IMR-90 (cell line): Measurements from ENCODE around the gene CILP. TPM values are rescaled to one million over a fixed set of nuclear protein-coding genes. Genes with fewer than 3 reads are reported as not detected.

ENCODE experiments used
- ATAC-seq: fragments of 200-7000 bp; cut with Tn5 transposase; 2 replicates; pipeline ENCODE4 v1.9.1; 2020; ENCODE audit warnings: low read depth, mild to moderate bottlenecking, moderate library complexity
- BruUV-seq: library from RNA; stranded (reverse); fragments of 400-500 nt; replicated peaks from 2 replicates; lab custom pipeline; 2021; lab: Mats Ljungman, UMichigan
- CTCF ChIA-PET: fragments of 300-600 bp; formaldehyde crosslinking; extraction: SDS; loops from one replicate; lab custom pipeline; 2021; ENCODE audit warnings: antibody characterized with exemption; lab: Yijun Ruan, JAX
- POLR2A ChIA-PET: fragments of 300-600 bp; sonication (Branson Sonifier 250); formaldehyde crosslinking; loops from one replicate; lab custom pipeline; 2022; ENCODE audit warnings: antibody characterized with exemption; ENCODE audit not compliant: unreplicated experiment; lab: Charles Lee
- DNase-seq: peaks from one replicate; pipeline ENCODE4 v3.0.0; 2013
- H2AFZ ChIP-seq: replicated peaks from 2 replicates; pipeline ENCODE3; 2013; ENCODE audit warnings: low read length, mild to moderate bottlenecking; ENCODE audit not compliant: poor library complexity
- H2AK5ac ChIP-seq: 2 replicates; pipeline ENCODE4 v1.6.1; 2013; ENCODE audit warnings: low read depth, low read length, inconsistent platforms
- H2AK9ac ChIP-seq: replicated peaks from 2 replicates; pipeline ENCODE3; 2013; ENCODE audit warnings: mild to moderate bottlenecking, low read depth, low read length, moderate library complexity; ENCODE audit not compliant: poor library complexity
- H2BK120ac ChIP-seq: 2 replicates; pipeline ENCODE4 v1.6.1; 2013; ENCODE audit warnings: low read depth, low read length, inconsistent platforms
- H2BK15ac ChIP-seq: 3 replicates; pipeline ENCODE4 v1.6.1; 2013; ENCODE audit warnings: low read depth, low read length, inconsistent platforms
- H2BK20ac ChIP-seq: 2 replicates; pipeline ENCODE4 v1.6.1; 2013; ENCODE audit warnings: low read depth, mild to moderate bottlenecking, inconsistent platforms, low read length, moderate library complexity
- H2BK5ac ChIP-seq: 2 replicates; pipeline ENCODE4 v1.6.1; 2013; ENCODE audit warnings: mild to moderate bottlenecking, low read depth, low read length, inconsistent platforms; ENCODE audit not compliant: poor library complexity, severe bottlenecking
- H3K14ac ChIP-seq: replicated peaks from 2 replicates; pipeline ENCODE4 v1.6.1; 2013; ENCODE audit warnings: low read depth, low read length, inconsistent platforms
- H3K18ac ChIP-seq: 2 replicates; pipeline ENCODE4 v1.6.1; 2013; ENCODE audit warnings: low read depth, low read length, control low read depth
- H3K23ac ChIP-seq: 2 replicates; pipeline ENCODE4 v1.6.1; 2013; ENCODE audit warnings: low read depth, low read length, inconsistent platforms
- H3K27ac ChIP-seq: 2 replicates; pipeline ENCODE4 v1.5.1; 2013; ENCODE audit warnings: mild to moderate bottlenecking, control low read depth, low read length; ENCODE audit not compliant: insufficient read depth
- H3K27me3 ChIP-seq: 2 replicates; pipeline ENCODE4 v1.6.1; 2013; ENCODE audit warnings: low read length; ENCODE audit not compliant: control insufficient read depth, insufficient read depth
- H3K36me3 ChIP-seq: 2 replicates; pipeline ENCODE4 v1.6.1; 2013; ENCODE audit warnings: low read length, mixed read lengths; ENCODE audit not compliant: control insufficient read depth, insufficient read depth
- H3K4ac ChIP-seq: 2 replicates; pipeline ENCODE4 v1.6.1; 2013; ENCODE audit warnings: low read depth, low read length, inconsistent platforms
- H3K4me1 ChIP-seq: 2 replicates; pipeline ENCODE4 v1.6.1; 2013; ENCODE audit warnings: low read length, mixed read lengths; ENCODE audit not compliant: control insufficient read depth, insufficient read depth
- H3K4me2 ChIP-seq: 2 replicates; pipeline ENCODE4 v1.6.1; 2013; ENCODE audit warnings: low read depth, mild to moderate bottlenecking, control low read depth, low read length, moderate library complexity
- H3K4me3 ChIP-seq: 2 replicates; pipeline ENCODE4 v1.5.1; 2013; ENCODE audit warnings: low read depth, mild to moderate bottlenecking, control low read depth, low read length, moderate library complexity; ENCODE audit not compliant: insufficient read depth
- H3K56ac ChIP-seq: 2 replicates; pipeline ENCODE4 v1.6.1; 2013; ENCODE audit warnings: low read length, inconsistent platforms; ENCODE audit not compliant: insufficient read depth; ENCODE audit errors: extremely low read depth
- H3K79me1 ChIP-seq, 2 experiments: 2 replicates each; pipeline ENCODE4 v1.6.1; 2013; ENCODE audit warnings: low read length in 2 of 2, inconsistent platforms in 1 of 2, low read depth in 1 of 2
- H3K9ac ChIP-seq: 2 replicates; pipeline ENCODE4 v1.6.1; 2013; ENCODE audit warnings: low read depth, low read length, control low read depth
- H3K9me1 ChIP-seq: 2 replicates; pipeline ENCODE4 v1.6.1; 2013; ENCODE audit warnings: low read length, inconsistent platforms; ENCODE audit not compliant: insufficient read depth
- H3K9me3 ChIP-seq: 2 replicates; pipeline ENCODE4 v1.6.1; 2013; ENCODE audit warnings: low read length; ENCODE audit not compliant: control insufficient read depth, insufficient read depth
- H4K20me1 ChIP-seq: 2 replicates; pipeline ENCODE4 v1.6.1; 2013; ENCODE audit warnings: low read length, inconsistent platforms; ENCODE audit not compliant: insufficient read depth
- H4K5ac ChIP-seq: 2 replicates; pipeline ENCODE4 v1.6.1; 2013; ENCODE audit warnings: mild to moderate bottlenecking, low read depth, low read length, control low read depth
- H4K8ac ChIP-seq, 2 experiments: 2 replicates each; pipeline ENCODE4 v1.6.1; 2013; ENCODE audit warnings: low read depth in 2 of 2, low read length in 2 of 2, control low read depth in 1 of 2, inconsistent platforms in 1 of 2
- H4K91ac ChIP-seq: 2 replicates; pipeline ENCODE4 v1.6.1; 2013; ENCODE audit warnings: low read depth, low read length, inconsistent platforms; ENCODE audit not compliant: insufficient read depth
- BHLHE40 ChIP-seq: fragments of 150-350 bp; IDR thresholded peaks from 2 replicates; pipeline ENCODE4 v1.6.1; 2016; ENCODE audit warnings: mild to moderate bottlenecking, low read depth, low read length
- CEBPB ChIP-seq: IDR thresholded peaks from 2 replicates; pipeline ENCODE4 v1.6.1; 2012; ENCODE audit warnings: low read depth, low read length, improper control_type of control experiment
- CHD1 ChIP-seq: IDR thresholded peaks from 2 replicates; pipeline ENCODE4 v1.6.1; 2012; ENCODE audit warnings: low read depth, low read length, improper control_type of control experiment
- CTCF ChIP-seq: conservative IDR thresholded peaks from 2 replicates; pipeline ENCODE4 v1.5.1; 2012; ENCODE audit warnings: mild to moderate bottlenecking, low read depth, low read length, improper control_type of control experiment
- ELK1 ChIP-seq: fragments of 150-350 bp; IDR thresholded peaks from 2 replicates; pipeline ENCODE4 v1.6.1; 2016; ENCODE audit warnings: low read depth, mild to moderate bottlenecking, low read length, moderate library complexity, borderline replicate concordance
- FOS ChIP-seq: fragments of 150-350 bp; IDR thresholded peaks from 2 replicates; pipeline ENCODE4 v1.6.1; 2016; ENCODE audit warnings: low read depth, low read length
- MAFK ChIP-seq: IDR thresholded peaks from 2 replicates; pipeline ENCODE4 v1.6.1; 2012; ENCODE audit warnings: low read depth, low read length, improper control_type of control experiment
- MAZ ChIP-seq: IDR thresholded peaks from 2 replicates; pipeline ENCODE4 v1.6.1; 2012; ENCODE audit warnings: low read depth, mild to moderate bottlenecking, low read length, improper control_type of control experiment, moderate library complexity, borderline replicate concordance
- MXI1 ChIP-seq: IDR thresholded peaks from 2 replicates; pipeline ENCODE4 v1.6.1; 2012; ENCODE audit warnings: low read depth, mild to moderate bottlenecking, low read length, moderate library complexity, borderline replicate concordance
- NFE2L2 ChIP-seq: fragments of 150-350 bp; IDR thresholded peaks from 2 replicates; pipeline ENCODE4 v1.6.1; 2016; ENCODE audit warnings: low read depth, mild to moderate bottlenecking, low read length
- POLR2A ChIP-seq: IDR thresholded peaks from 2 replicates; pipeline ENCODE4 v1.6.1; 2012; ENCODE audit warnings: mild to moderate bottlenecking, low read depth, low read length
- RAD21 ChIP-seq: IDR thresholded peaks from 2 replicates; pipeline ENCODE4 v1.6.1; 2012; ENCODE audit warnings: low read length, improper control_type of control experiment
- RCOR1 ChIP-seq: IDR thresholded peaks from 2 replicates; pipeline ENCODE4 v1.6.1; 2012; ENCODE audit warnings: mild to moderate bottlenecking, low read length, improper control_type of control experiment; ENCODE audit not compliant: insufficient replicate concordance
- RFX5 ChIP-seq: IDR thresholded peaks from 2 replicates; pipeline ENCODE4 v1.8.0; 2012; ENCODE audit warnings: low read depth, mild to moderate bottlenecking, low read length, moderate library complexity
- SMC3 ChIP-seq: fragments of 150-350 bp; IDR thresholded peaks from 2 replicates; pipeline ENCODE4 v1.6.1; 2016; ENCODE audit warnings: low read depth, mild to moderate bottlenecking, antibody characterized with exemption, low read length, moderate library complexity
- USF2 ChIP-seq: fragments of 150-350 bp; IDR thresholded peaks from 2 replicates; pipeline ENCODE4 v1.6.1; 2017; ENCODE audit warnings: mild to moderate bottlenecking, antibody characterized with exemption, low read length, low read depth
- WGBS, 2 experiments: methylation state at CpG; one replicate each; pipeline versions ENCODE4 v1.1.5 to v1.1.7; 2013; ENCODE audit warnings: missing lambda C conversion rate in 2 of 2; ENCODE audit not compliant: insufficient read length in 1 of 2; ENCODE audit errors: extremely low coverage in 2 of 2; 5-methylcytosine and 5-hydroxymethylcytosine counted together
- dilution Hi-C: fragments of 300-500 bp; cut with HindIII; formaldehyde crosslinking; loops from one replicate; pipeline ENCODE4 v1.14.3; 2018; ENCODE audit warnings: low sequenced_read_pairs; ENCODE audit not compliant: unreplicated experiment
- in situ Hi-C: fragments of 300-500 bp; cut with MboI; formaldehyde crosslinking; loops from 3 replicates; pipeline ENCODE4 v1.14.3; 2019; ENCODE audit warnings: low sequenced_read_pairs, inconsistent platforms, mixed read lengths
- intact Hi-C: fragments of 100-400 bp; cut with micrococcal nuclease; formaldehyde crosslinking; loops from 2 replicates; pipeline ENCODE4 v1.10.0; 2022
- polyA plus RNA-seq, 3 experiments: library from polyadenylated mRNA; depleted of rRNA; stranded (reverse); fragments of >200 nt; gene quantifications; 2 replicates each; pipeline ENCODE4 v1.2.3, GENCODE V29; 2012; ENCODE audit warnings: low replicate concordance in 1 of 3
- total RNA-seq: library from RNA; depleted of rRNA; stranded (reverse); fragments of >200 nt; gene quantifications from 2 replicates; pipeline ENCODE4 v1.2.3, GENCODE V29; 2012

CILP gene
- total and polyA plus RNA-seq, 2 of the 4 experiments (the other 2 are of a cell fraction), result under 0.01 to 0.02 TPM

- Histone ChIP-seq H2AK5ac (no peak overlapping the region), H4K5ac (no peak overlapping the region), H2BK5ac (no peak overlapping the region), H3K14ac (no peak overlapping the region), H3K9ac (no peak overlapping the region), H3K23ac (no peak overlapping the region), H2BK20ac (no peak overlapping the region), H3K4me2 (no peak overlapping the region), H4K91ac (no peak overlapping the region), H3K36me3 (no peaks in the 10 kb centered on the region), H3K4me1 (no peaks in the 10 kb centered on the region), H2BK15ac (no peak overlapping the region), H4K20me1 (no peaks in the 10 kb centered on the region), H2BK120ac (no peak overlapping the region), H3K4ac (no peak overlapping the region), H3K27ac (no peak overlapping the region), H3K4me3 (no peak overlapping the region), H3K18ac (no peak overlapping the region), H2AFZ (no peak overlapping the region), H3K79me1 (no peaks in the 10 kb centered on the region), H4K8ac (no peak overlapping the region), H3K27me3 (peaks cover 23% of the 10 kb centered on the region), H3K9me1 (no peaks in the 10 kb centered on the region), H3K9me3 (no peaks in the 10 kb centered on the region), H3K56ac (no peak overlapping the region), H2AK9ac (no peak overlapping the region)
- BruUV-seq, result no TSS peak
- POLR2A ChIA-PET, result no interaction called here
- TF ChIP-seq CTCF, result no peak
- TF ChIP-seq RFX5, result no peak
- TF ChIP-seq ELK1, result no peak
- TF ChIP-seq MAFK, result no peak
- TF ChIP-seq BHLHE40, result no peak
- no peak for TF ChIP-seq CEBPB
- no peak for TF ChIP-seq MAZ
- no peak for TF ChIP-seq FOS
- no peak for TF ChIP-seq CHD1
- TF ChIP-seq RAD21, result no peak
- no peak for TF ChIP-seq NFE2L2
- no peak for TF ChIP-seq RCOR1
- no peak for TF ChIP-seq POLR2A
- TF ChIP-seq MXI1, result no peak
- TF ChIP-seq SMC3, result no peak
- TF ChIP-seq USF2, result no peak
- ATAC-seq (no peak), DNase-seq (no peak)
- no CpG with 5 or more reads among the region's 3 CpGs for WGBS, 2 experiments
- CTCF ChIA-PET, result no interaction called here
- intact Hi-C loops, result no loop called here
- in situ Hi-C loops, result no loop called here
- dilution Hi-C loops, result no loop called here
Measured at GRCh38 chr15:65219137-65219536, 7.9 kb upstream of the CILP start.
